Measurements from ENCODE around the gene C3orf52.

C3orf52 gene

GRCh38 chr3:112117415-112117814 lies 31.2 kb downstream of the C3orf52 start:
- Histone ChIP-seq H3K4me3 (replicated peaks; ENCODE audit: low read depth, low read length) (no peak overlapping the region), H3K36me3 (ENCODE audit: control insufficient read depth, insufficient read depth, low read length) (peaks cover 5% of the 10 kb centered on the region), H3K27me3 (replicated peaks; ENCODE audit: control insufficient read depth, insufficient read depth, low read length) (no peaks in the 10 kb centered on the region)
- DNase-seq (ENCODE audit: extremely low read depth, insufficient read length): no peak
- no peak for TF ChIP-seq CTCF (IDR thresholded peaks at IDR 0.05; ENCODE audit: insufficient read depth, low read length, poor library complexity, severe bottlenecking)

GRCh38 chr3:112117841-112118571 lies 31.8 kb downstream of the C3orf52 start:
- no peak overlapping the region for H3K4me3 ChIP-seq (replicated peaks; ENCODE audit: low read depth, low read length)

GRCh38 chr3:112119962-112120836 lies 34.0 kb downstream of the C3orf52 start:
- no peak for TF ChIP-seq CTCF (IDR thresholded peaks at IDR 0.05; ENCODE audit: insufficient read depth, low read length, poor library complexity, severe bottlenecking)
- Histone ChIP-seq H3K27me3 (replicated peaks; ENCODE audit: control insufficient read depth, insufficient read depth, low read length) (no peaks in the 10 kb centered on the region), H3K36me3 (ENCODE audit: control insufficient read depth, insufficient read depth, low read length) (peaks cover 16% of the 10 kb centered on the region), H3K4me3 (replicated peaks; ENCODE audit: low read depth, low read length) (no peak overlapping the region)
- DNase-seq (ENCODE audit: extremely low read depth, insufficient read length): peak; percentile 61

More at GRCh38 chr3:112117841-112118571, 31.8 kb downstream of the C3orf52 start:
- TF ChIP-seq CTCF (IDR thresholded peaks at IDR 0.05; ENCODE audit: insufficient read depth, low read length, poor library complexity, severe bottlenecking): peak; percentile 30
- H3K27me3 ChIP-seq (replicated peaks; ENCODE audit: control insufficient read depth, insufficient read depth, low read length): no peaks in the 10 kb centered on the region
- peaks cover 7% of the 10 kb centered on the region for H3K36me3 ChIP-seq (ENCODE audit: control insufficient read depth, insufficient read depth, low read length)
- no peak for DNase-seq (ENCODE audit: extremely low read depth, insufficient read length)

GRCh38 chr3:112121577-112122547 lies 35.7 kb downstream of the C3orf52 start:
- Histone ChIP-seq H3K4me3 (replicated peaks; ENCODE audit: low read depth, low read length) (no peak overlapping the region), H3K27me3 (replicated peaks; ENCODE audit: control insufficient read depth, insufficient read depth, low read length) (no peaks in the 10 kb centered on the region), H3K36me3 (ENCODE audit: control insufficient read depth, insufficient read depth, low read length) (peaks cover 28% of the 10 kb centered on the region)
- no peak for TF ChIP-seq CTCF (IDR thresholded peaks at IDR 0.05; ENCODE audit: insufficient read depth, low read length, poor library complexity, severe bottlenecking)
- no peak for DNase-seq (ENCODE audit: extremely low read depth, insufficient read length)

- peaks cover 28% of the 10 kb centered on the region for H3K36me3 ChIP-seq (ENCODE audit: control insufficient read depth, insufficient read depth, low read length)
- H3K4me3 ChIP-seq (replicated peaks; ENCODE audit: low read depth, low read length): no peak overlapping the region
Measured at GRCh38 chr3:112122870-112123269, 36.7 kb downstream of the C3orf52 start.

More at GRCh38 chr3:112122870-112123269, 36.7 kb downstream of the C3orf52 start:
- H3K27me3 ChIP-seq (replicated peaks; ENCODE audit: control insufficient read depth, insufficient read depth, low read length): no peaks in the 10 kb centered on the region
- TF ChIP-seq CTCF (IDR thresholded peaks at IDR 0.05; ENCODE audit: insufficient read depth, low read length, poor library complexity, severe bottlenecking): no peak
- no peak for DNase-seq (ENCODE audit: extremely low read depth, insufficient read length)

Measured in GM06990 (cell line).